ENCODE data around the gene FAM53C. TPM values are rescaled to one million over a fixed set of nuclear protein-coding genes. Genes with fewer than 3 reads are reported as not detected.

FAM53C gene
- total and polyA plus RNA-seq, 10 of the 15 experiments (the other 5 are each of a cell fraction or from before 2014, with no cell fraction given) = 8.0 to 31.3 (median 24.0) TPM

- TF ChIP-seq E2F8 (IDR thresholded peaks at IDR 0.05; ENCODE audit: low read depth, partially characterized antibody) = peak; percentile 70
- peak; percentile 100 for TF ChIP-seq ATF7 (IDR thresholded peaks at IDR 0.05; ENCODE audit: low read depth)
- peak; percentile 100 for TF ChIP-seq POU2F2 (IDR thresholded peaks at IDR 0.05; ENCODE audit: borderline replicate concordance, low read depth, low read length)
- TF ChIP-seq PAX8 (IDR thresholded peaks at IDR 0.05) = no peak
- TF ChIP-seq YY1 (IDR thresholded peaks at IDR 0.05; ENCODE audit: low read depth, low read length) = peak; percentile 73
- peak; percentile 67; the same call in 1 of the 2 replicates for TF ChIP-seq MAX (IDR thresholded peaks at IDR 0.05; ENCODE audit: low read depth, low read length)
- no peak for TF ChIP-seq EZH2 (IDR thresholded peaks at IDR 0.05; ENCODE audit: borderline replicate concordance, control insufficient read depth, low read depth, low read length)
- no peak for TF ChIP-seq MYB (IDR thresholded peaks at IDR 0.05; ENCODE audit: borderline replicate concordance, low read depth, low read length)
- TF ChIP-seq MLLT1 (IDR thresholded peaks at IDR 0.05) = peak; percentile 94
- TF ChIP-seq EGR1 (IDR thresholded peaks at IDR 0.05; ENCODE audit: borderline replicate concordance in 1 of 2, low read depth in 2 of 2, low read length in 2 of 2) = peak in 1 of 2 experiments; percentile 31; a peak in 1 of 3 replicates
- no peak for TF ChIP-seq NR2C2 (IDR thresholded peaks at IDR 0.05; ENCODE audit: borderline replicate concordance, control insufficient read depth, insufficient read length, low read depth)
- TF ChIP-seq PML (IDR thresholded peaks at IDR 0.05; ENCODE audit: low read length) = peak; percentile 99
- peak; percentile 3 to 58; a peak in 1 of 4 replicates for TF ChIP-seq EP300 (IDR thresholded peaks at IDR 0.05; ENCODE audit: borderline replicate concordance in 1 of 2, control insufficient read depth in 1 of 2, low read depth in 2 of 2, low read length in 2 of 2)
- TF ChIP-seq RFX5 (IDR thresholded peaks at IDR 0.05; ENCODE audit: low read depth, low read length) = no peak
- TF ChIP-seq E2F4 (IDR thresholded peaks at IDR 0.05; ENCODE audit: low read depth, low read length) = peak; percentile 52; the same call in 1 of the 2 replicates
- TF ChIP-seq MTA2 (IDR thresholded peaks at IDR 0.05; ENCODE audit: low read depth) = peak; percentile 81
- no peak for TF ChIP-seq ETV6 (conservative IDR thresholded peaks at IDR 0.05 in 1 of 2, IDR thresholded peaks at IDR 0.05 in 1 of 2; ENCODE audit: borderline replicate concordance in 1 of 2, low read depth in 1 of 2)
- TF ChIP-seq IKZF2 (IDR thresholded peaks at IDR 0.05) = peak in 1 of 2 experiments; percentile 4; a peak in 1 of 4 replicates
- peak; percentile 26; the same call in 1 of the 2 replicates for TF ChIP-seq PKNOX1 (IDR thresholded peaks at IDR 0.05)
- TF ChIP-seq BRCA1 (IDR thresholded peaks at IDR 0.05; ENCODE audit: low read depth, low read length) = peak; percentile 54; the same call in 1 of the 2 replicates
- TF ChIP-seq IKZF1 (conservative IDR thresholded peaks at IDR 0.05) = peak; percentile 98
Measured at GRCh38 chr5:138337685-138338410, at the start of gene FAM53C (continued).

All from GM12878 (cell line).